Fibroblast of lung (primary cell): ENCODE measurements around the gene ZNF273.

Experiments
- EZH2 ChIP-seq: IDR thresholded peaks from 2 replicates; pipeline ENCODE4 v1.5.1; 2012; ENCODE audit warnings: low read length, control low read depth, mild to moderate bottlenecking; ENCODE audit errors: missing control alignments
- TF ChIP-seq, protein P1 (sequence below), 2 donors: IDR thresholded peaks in 1 of 2; conservative IDR thresholded peaks in 1 of 2; 1 replicate in 1 of 2; 2 replicates in 1 of 2; pipeline ENCODE4 v1.5.1; 2011 to 2012; ENCODE audit warnings: low read length in 2 of 2, control low read depth in 1 of 2, inconsistent platforms in 1 of 2, low read depth in 1 of 2, mild to moderate bottlenecking in 1 of 2

DNA sequence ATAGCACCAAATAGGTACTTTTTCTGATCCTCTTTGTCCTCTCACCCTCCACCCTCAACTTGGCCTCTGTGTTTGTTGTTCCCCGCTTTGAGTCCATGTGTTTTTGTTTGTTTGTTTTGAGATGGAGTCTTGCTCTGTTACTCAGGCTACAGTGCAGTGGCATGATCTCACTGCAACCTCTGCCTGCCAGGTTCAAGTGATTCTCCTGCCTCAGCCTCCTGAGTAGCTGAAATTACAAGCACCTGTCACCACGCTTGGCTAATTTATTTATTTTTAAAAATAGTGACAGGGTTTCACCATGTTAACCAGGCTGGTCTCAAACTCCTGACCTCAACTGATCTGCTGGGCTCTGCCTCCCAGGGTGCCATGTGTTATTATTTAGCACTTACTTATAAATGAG, 5.3 kb downstream of the ZNF273 start:
- TF ChIP-seq, protein P1, sequence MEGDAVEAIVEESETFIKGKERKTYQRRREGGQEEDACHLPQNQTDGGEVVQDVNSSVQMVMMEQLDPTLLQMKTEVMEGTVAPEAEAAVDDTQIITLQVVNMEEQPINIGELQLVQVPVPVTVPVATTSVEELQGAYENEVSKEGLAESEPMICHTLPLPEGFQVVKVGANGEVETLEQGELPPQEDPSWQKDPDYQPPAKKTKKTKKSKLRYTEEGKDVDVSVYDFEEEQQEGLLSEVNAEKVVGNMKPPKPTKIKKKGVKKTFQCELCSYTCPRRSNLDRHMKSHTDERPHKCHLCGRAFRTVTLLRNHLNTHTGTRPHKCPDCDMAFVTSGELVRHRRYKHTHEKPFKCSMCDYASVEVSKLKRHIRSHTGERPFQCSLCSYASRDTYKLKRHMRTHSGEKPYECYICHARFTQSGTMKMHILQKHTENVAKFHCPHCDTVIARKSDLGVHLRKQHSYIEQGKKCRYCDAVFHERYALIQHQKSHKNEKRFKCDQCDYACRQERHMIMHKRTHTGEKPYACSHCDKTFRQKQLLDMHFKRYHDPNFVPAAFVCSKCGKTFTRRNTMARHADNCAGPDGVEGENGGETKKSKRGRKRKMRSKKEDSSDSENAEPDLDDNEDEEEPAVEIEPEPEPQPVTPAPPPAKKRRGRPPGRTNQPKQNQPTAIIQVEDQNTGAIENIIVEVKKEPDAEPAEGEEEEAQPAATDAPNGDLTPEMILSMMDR (conservative IDR thresholded peaks at IDR 0.05 in 1 of 2, IDR thresholded peaks at IDR 0.05 in 1 of 2; ENCODE audit: low read depth in 1 of 2, low read length in 2 of 2) = no peak
- TF ChIP-seq EZH2 = no peak
